Measurements from ENCODE around the gene PADI1.

Gene PADI1

DNA sequence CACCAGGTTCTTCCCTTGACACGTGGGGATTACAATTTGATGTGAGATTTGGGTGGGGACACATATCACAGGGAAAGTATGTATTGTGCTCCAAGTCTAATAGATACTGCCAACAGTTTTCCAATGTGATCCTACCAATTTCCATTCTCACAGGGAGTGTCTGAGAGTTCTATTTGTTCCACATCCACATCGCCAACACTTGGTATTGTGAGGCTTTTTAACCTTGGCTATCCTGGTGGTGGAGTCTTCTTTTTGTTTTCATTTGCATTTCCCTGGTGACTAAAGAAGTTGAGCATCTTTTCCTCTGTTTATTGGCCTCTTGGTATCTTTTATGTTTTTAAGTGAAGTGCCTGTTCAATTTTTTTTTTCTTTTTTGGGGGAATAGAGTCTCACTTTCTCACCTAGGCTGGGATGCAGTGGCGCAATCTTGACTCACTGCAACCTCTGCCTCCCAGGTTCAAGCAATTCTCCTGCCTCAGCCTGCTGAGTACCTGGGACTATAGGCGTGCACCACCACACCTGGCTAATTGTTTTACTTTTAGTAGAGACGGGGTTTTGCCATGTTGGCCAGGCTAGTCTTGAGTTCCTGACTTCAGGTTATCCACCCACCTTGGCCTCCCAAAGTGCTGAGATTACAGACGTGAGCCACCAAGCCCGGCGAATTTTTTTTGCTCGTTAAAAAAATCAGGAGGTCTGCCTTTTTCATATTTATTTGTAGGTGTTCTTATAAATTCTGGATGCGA lies 15.9 kb upstream of the PADI1 start:
- Mint-ChIP-seq H3K27ac (no peak overlapping the region), H3K4me3 (no peak overlapping the region), H3K9me3 (peaks cover 13% of the 10 kb centered on the region)

DNA sequence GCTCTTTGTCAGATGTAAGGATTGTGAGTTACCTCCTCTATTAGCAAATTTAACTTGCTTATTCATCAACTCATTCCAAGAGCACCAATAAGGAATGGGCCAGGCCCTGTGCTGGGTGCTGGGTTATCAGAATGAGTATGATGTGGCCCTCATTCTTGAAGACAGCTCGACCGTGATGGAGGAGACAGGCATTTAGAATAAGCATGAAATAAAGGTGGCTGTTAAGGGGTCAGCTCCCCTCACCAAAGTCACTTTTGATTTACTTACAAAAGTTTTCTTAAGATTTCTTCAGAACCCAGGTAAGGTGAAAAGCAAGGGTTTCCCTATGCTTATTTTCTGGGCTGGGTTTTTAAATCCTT lies 15.3 kb upstream of the PADI1 start:
- Mint-ChIP-seq H3K4me1 (ENCODE audit: low read depth) (peaks cover 2% of the 10 kb centered on the region), H3K27ac (no peak overlapping the region)

More for the DNA sequence above, 15.9 kb upstream of the PADI1 start:
- peaks cover 2% of the 10 kb centered on the region for H3K4me1 Mint-ChIP-seq (ENCODE audit: low read depth)
- H3K36me3 Mint-ChIP-seq (ENCODE audit: low read depth): no peaks in the 10 kb centered on the region
- no peaks in the 10 kb centered on the region for H3K27me3 Mint-ChIP-seq (ENCODE audit: low read depth)
- DNase-seq (ENCODE audit: low spot score): no peak

DNA sequence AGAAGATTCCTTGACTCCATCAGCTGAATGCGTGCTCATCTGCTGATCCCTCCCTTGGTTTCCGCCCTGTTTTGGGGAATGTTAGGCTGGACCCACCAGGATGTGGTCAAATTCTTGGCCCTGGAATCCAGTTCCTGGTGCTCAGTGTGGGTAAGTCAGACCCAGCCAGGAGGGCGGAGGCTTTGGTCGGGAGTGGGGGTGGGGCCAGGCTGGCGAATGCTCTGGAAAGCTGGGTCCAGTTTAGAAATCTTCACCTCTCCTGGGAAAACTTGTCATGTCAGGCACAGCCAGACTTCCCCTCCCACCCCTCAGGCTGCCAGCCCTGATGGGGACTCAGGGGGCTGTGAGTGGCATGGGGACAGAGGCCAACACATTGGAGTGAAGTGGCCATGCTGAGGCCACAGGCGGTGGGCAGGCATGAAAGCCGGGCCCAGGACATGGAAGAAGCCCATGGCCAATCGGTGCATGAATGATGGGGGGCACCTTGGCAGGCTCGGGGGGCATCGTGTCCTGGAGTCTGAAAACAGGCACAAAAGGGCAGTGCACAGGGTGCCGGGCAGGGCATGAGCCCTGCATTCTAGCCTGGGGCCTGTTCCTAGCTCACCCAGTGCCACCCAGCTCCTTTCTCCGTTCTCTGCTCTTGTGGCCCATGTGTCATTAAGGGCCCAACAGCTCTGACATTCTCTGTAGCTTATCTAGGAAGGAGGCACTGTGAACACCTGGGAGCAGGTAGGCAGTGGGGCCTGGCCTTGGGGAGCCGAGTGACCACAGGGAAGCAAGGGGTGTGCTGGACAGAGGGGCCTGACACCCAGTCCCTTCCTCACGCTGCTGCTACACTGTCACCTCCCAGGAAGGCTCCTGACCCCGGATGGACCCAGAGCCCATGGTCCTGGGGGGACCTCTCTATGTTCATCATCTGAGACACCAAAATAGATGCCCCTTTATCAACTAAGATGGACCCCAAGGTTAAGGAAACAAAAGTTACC lies 14.6 kb upstream of the PADI1 start:
- Mint-ChIP-seq H3K4me3 (no peak overlapping the region), H3K9me3 (peaks cover 13% of the 10 kb centered on the region), H3K27ac (no peak overlapping the region), H3K4me1 (ENCODE audit: low read depth) (peaks cover 2% of the 10 kb centered on the region), H3K36me3 (ENCODE audit: low read depth) (no peaks in the 10 kb centered on the region), H3K27me3 (ENCODE audit: low read depth) (no peaks in the 10 kb centered on the region)
- DNase-seq (ENCODE audit: low spot score): no peak

More for the DNA sequence above, 15.3 kb upstream of the PADI1 start:
- H3K4me3 Mint-ChIP-seq: no peak overlapping the region
- no peak for DNase-seq (ENCODE audit: low spot score)
- peaks cover 13% of the 10 kb centered on the region for H3K9me3 Mint-ChIP-seq
- H3K36me3 Mint-ChIP-seq (ENCODE audit: low read depth): no peaks in the 10 kb centered on the region
- H3K27me3 Mint-ChIP-seq (ENCODE audit: low read depth): no peaks in the 10 kb centered on the region

- H3K4me1 Mint-ChIP-seq (ENCODE audit: low read depth): peaks cover 2% of the 10 kb centered on the region
- no peak overlapping the region for H3K27ac Mint-ChIP-seq
- no peaks in the 10 kb centered on the region for H3K36me3 Mint-ChIP-seq (ENCODE audit: low read depth)
Observed at GRCh38 chr1:17191990-17192242, 13.0 kb upstream of the PADI1 start.

DNA sequence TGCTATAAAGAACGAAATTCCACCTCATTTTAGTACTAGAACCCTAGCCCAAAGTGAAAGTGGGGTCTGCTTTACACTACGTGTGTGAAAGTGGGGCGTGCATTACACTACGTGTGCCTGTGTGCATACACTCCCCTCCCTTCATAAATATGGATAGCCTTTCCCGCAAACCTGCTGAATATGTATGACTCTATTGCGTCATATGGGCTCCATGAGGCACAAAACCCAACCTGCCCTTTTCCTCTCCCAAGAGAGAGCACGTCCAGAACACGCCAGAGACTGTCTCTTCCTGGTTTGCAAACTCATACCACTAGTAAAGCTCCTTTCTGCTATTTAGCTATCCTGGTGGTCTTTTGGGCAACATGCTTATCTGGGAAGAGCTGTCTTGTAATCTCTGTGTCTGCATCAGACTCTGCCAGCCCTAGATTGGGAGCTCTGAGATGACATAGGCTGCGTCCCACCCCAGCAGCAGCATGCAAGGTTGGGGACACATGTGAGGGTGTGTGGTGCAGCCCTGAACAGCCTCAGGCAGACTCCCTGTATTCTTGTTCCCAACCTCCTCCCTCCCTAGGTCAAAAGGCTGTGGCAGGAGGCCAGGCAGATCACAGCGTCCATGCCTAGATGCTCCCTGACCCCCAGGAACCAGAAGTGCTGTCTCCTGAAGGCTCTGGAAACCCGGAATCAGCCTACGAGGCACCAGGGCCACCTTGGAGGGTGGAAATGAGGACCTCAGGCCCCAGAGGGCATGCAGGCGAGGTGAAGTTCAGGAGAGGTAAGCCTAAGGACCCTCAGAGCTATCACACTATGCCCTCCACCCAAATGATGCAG lies 12.3 kb upstream of the PADI1 start:
- no peaks in the 10 kb centered on the region for H3K36me3 Mint-ChIP-seq (ENCODE audit: low read depth)
- no peak overlapping the region for H3K4me3 Mint-ChIP-seq
- H3K27ac Mint-ChIP-seq: no peak overlapping the region
- H3K27me3 Mint-ChIP-seq (ENCODE audit: low read depth): no peaks in the 10 kb centered on the region
- H3K9me3 Mint-ChIP-seq: peaks cover 13% of the 10 kb centered on the region
- DNase-seq (ENCODE audit: low spot score): no peak
- peaks cover 2% of the 10 kb centered on the region for H3K4me1 Mint-ChIP-seq (ENCODE audit: low read depth)

More at GRCh38 chr1:17191990-17192242, 13.0 kb upstream of the PADI1 start:
- Mint-ChIP-seq H3K4me3 (no peak overlapping the region), H3K9me3 (peaks cover 13% of the 10 kb centered on the region), H3K27me3 (ENCODE audit: low read depth) (no peaks in the 10 kb centered on the region)
- no peak for DNase-seq (ENCODE audit: low spot score)

DNA sequence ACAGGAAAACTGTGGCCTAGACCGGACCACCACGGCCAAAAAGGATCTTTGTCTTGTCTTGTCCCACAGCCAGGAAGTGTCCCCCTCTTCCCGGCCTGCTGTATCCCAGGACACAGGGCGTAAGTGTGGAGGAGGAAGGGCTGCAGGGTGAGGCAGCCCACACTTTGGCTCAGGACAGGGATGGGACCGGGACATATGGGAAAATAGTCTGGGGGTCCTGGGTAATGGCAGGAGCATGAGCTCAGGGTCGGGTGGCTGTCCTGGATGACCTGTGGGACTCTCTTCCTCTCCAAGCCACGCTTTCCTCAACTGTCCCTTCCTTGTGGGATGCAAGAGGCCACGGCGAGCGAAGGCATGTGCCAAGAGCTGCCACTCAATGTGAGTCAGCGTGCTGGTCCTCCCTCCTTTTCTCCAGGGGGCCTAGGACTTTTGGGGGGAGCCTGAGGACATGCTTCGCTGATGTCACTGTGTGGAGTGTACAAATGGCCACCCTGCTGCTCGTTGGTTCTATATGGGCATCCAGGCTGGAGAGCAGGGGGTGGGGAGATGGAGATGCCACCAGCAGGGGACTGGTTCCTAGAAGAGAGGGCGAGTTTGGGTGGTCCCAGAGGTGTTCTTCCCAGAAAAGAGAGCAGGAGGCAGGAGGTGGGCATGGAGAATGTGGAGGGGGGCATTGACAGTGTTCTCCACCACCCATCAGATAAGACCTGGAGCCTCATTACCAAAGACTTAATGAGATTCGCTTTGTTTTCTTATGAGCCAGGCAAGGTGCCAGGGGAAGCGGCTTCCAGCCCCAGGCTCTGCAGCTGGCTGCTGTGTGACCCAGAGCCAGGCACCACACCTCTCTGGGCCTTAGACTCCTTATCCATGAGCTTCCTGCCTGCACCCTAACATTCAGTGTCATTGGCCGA lies 11.5 kb upstream of the PADI1 start:
- no peak for DNase-seq (ENCODE audit: low spot score)
- peaks cover 2% of the 10 kb centered on the region for H3K4me1 Mint-ChIP-seq (ENCODE audit: low read depth)

GRCh38 chr1:17194133-17194475 lies 10.8 kb upstream of the PADI1 start:
- peaks cover 1% of the 10 kb centered on the region for H3K9me3 Mint-ChIP-seq
- no peak overlapping the region for H3K4me3 Mint-ChIP-seq
- DNase-seq (ENCODE audit: low spot score): no peak

More for the DNA sequence above, 11.5 kb upstream of the PADI1 start:
- Mint-ChIP-seq H3K4me3 (no peak overlapping the region), H3K36me3 (ENCODE audit: low read depth) (no peaks in the 10 kb centered on the region), H3K27me3 (ENCODE audit: low read depth) (no peaks in the 10 kb centered on the region), H3K27ac (no peak overlapping the region), H3K9me3 (peaks cover 7% of the 10 kb centered on the region)

GRCh38 chr1:17194615-17195528 lies 10.1 kb upstream of the PADI1 start:
- no peaks in the 10 kb centered on the region for H3K27me3 Mint-ChIP-seq (ENCODE audit: low read depth)
- peaks cover 3% of the 10 kb centered on the region for H3K4me1 Mint-ChIP-seq (ENCODE audit: low read depth)
- H3K4me3 Mint-ChIP-seq: no peak overlapping the region
- no peak overlapping the region for H3K27ac Mint-ChIP-seq
- H3K9me3 Mint-ChIP-seq: no peaks in the 10 kb centered on the region
- no peak for DNase-seq (ENCODE audit: low spot score)
- no peaks in the 10 kb centered on the region for H3K36me3 Mint-ChIP-seq (ENCODE audit: low read depth)

More at GRCh38 chr1:17194133-17194475, 10.8 kb upstream of the PADI1 start:
- Mint-ChIP-seq H3K27ac (no peak overlapping the region), H3K36me3 (ENCODE audit: low read depth) (no peaks in the 10 kb centered on the region), H3K4me1 (ENCODE audit: low read depth) (peaks cover 2% of the 10 kb centered on the region), H3K27me3 (ENCODE audit: low read depth) (no peaks in the 10 kb centered on the region)

DNA sequence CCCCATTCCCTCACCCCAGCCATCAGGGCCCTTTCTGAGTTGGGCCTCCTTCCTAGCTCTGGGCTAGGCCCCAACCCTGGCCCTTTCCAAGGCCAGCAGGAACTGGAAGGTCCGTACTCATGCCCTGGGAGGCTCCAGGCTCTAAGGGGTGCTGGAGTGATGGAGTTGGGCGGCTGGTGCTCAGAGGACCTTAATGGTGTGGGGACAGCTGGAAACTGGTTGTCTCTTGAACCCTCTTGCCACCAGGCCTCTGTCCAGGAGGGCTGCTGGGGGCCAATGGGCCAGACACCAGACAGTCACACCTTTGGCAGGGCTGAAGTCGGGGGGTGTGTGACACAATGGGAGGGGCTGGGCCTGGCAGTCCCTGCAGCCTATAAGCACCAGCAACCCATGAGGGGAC lies 9.2 kb upstream of the PADI1 start:
- no peak overlapping the region for H3K27ac Mint-ChIP-seq
- no peaks in the 10 kb centered on the region for H3K9me3 Mint-ChIP-seq
- H3K4me3 Mint-ChIP-seq: no peak overlapping the region
- peaks cover 5% of the 10 kb centered on the region for H3K4me1 Mint-ChIP-seq (ENCODE audit: low read depth)
- H3K27me3 Mint-ChIP-seq (ENCODE audit: low read depth): no peaks in the 10 kb centered on the region
- H3K36me3 Mint-ChIP-seq (ENCODE audit: low read depth): no peaks in the 10 kb centered on the region
- DNase-seq (ENCODE audit: low spot score): no peak

DNA sequence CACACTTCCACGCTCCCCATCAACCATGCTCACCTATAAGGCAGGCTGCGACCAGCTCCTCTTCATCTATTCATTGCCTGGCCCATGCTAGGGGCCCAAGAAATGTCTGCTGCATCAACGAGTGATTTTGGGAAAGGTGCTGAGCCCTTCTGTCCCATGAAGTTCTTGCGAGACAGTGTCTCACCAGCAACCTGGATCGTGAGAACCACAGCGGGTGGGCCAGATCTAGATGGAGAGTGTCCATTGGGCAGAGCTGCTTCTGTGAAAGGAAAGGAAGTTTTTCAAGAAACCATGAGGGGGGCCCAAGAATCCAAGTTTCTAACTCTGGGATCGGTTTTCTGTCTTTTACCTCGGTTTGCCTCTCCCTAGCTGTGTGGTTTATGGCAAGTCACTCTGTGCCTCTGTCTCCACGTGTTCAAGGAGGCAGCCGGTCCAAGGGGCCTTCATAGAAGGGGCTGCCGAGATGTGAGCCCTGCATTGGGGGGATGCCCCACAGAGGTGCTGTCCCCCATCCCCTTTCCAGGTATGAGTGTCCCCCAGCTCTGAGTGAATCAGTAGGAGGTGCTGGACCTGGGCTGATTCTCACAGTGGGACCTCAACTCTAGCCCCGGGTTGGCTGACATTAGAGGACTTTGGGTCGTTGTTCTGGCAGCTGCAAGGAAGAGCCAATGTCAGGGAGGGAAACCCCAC lies 8.3 kb upstream of the PADI1 start:
- DNase-seq (ENCODE audit: low spot score): no peak
- Mint-ChIP-seq H3K36me3 (ENCODE audit: low read depth) (no peaks in the 10 kb centered on the region), H3K9me3 (no peaks in the 10 kb centered on the region), H3K27ac (no peak overlapping the region), H3K4me1 (ENCODE audit: low read depth) (peaks cover 12% of the 10 kb centered on the region), H3K4me3 (no peak overlapping the region), H3K27me3 (ENCODE audit: low read depth) (no peaks in the 10 kb centered on the region)

GRCh38 chr1:17197696-17198095 lies 7.2 kb upstream of the PADI1 start:
- Mint-ChIP-seq H3K4me3 (no peak overlapping the region), H3K9me3 (no peaks in the 10 kb centered on the region)
- DNase-seq (ENCODE audit: low spot score): no peak

More at GRCh38 chr1:17197696-17198095, 7.2 kb upstream of the PADI1 start:
- Mint-ChIP-seq H3K27me3 (ENCODE audit: low read depth) (no peaks in the 10 kb centered on the region), H3K4me1 (ENCODE audit: low read depth) (peaks cover 14% of the 10 kb centered on the region), H3K36me3 (ENCODE audit: low read depth) (no peaks in the 10 kb centered on the region), H3K27ac (no peak overlapping the region)
